GM21825 (cell line): ENCODE measurements around the gene UQCRHL.

Source experiments
- ATAC-seq: cut with Tn5 transposase; IDR thresholded peaks from one replicate; pipeline ENCODE4 v1.9.1; 2021; ENCODE audit warnings: mild to moderate bottlenecking, moderate library complexity; ENCODE audit not compliant: unreplicated experiment

Gene UQCRHL

DNA sequence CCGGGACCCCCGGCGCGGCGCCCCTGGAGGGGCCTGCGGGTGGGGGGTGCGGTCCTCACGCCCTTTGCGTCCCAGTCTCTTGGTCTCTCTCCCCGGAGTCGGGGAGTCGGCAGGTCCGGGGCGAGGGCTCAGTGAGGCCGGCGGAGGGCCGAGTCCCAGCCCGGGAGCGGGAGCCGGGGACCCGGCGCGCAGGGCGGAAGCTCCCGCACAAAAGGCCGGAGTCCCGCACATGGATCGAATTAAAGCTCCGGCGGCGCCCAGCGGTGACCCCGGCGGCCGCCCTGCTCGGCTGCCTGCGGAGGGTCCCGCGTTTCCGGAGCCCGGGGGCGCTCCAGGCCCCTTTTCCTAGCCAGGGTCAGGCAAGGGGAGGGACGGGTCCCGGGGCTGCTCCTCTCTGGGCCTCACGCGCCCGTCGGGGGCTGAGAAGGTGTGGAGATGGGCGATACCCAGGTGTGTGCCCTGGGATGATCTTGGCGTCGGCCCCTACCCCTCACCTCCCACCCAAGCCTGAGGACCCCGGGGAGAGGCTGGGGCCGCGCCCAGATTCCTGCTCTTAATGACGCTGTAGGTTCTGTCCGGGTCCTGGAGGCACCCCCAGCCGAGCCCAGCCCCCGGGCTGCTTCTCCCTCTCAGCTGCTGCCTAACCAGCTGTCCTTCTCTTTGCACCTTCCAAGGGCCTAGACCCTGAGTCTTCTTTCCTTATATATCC lies 48.3 kb downstream of the UQCRHL start:
- ATAC-seq: no peak

DNA sequence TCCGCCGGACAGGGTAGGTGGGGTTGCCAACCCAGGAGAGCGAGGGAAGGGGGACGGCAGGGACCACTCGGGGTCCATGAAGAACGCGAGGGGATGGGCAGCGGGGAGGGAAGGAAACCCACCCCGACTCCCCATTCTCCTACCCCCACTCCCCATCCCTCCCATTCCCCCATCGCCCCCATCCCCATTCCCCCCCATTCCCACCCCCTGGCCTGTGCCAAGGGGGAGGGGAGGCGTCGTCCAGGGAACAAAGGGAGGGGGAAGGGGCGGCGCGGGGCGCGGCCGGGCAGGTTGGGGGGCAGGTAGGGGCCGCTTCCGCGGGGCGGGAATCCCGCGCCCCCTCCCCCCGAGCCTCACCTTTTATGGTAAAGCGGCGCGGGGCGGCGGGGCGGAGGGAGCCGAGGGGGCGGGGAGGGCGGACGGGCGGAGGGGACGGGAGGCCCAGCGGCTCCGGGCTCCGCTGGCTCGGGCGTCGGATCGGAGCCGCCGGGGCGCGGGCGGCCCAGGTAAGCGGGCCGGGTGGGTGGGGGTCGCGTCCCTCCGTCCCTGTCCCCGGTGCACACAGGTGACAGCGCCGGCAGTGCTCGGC lies 49.0 kb downstream of the UQCRHL start, which contains the start of gene FBLIM1:
Gene FBLIM1 (plus strand): TSS at position 453 of the 589 bp plus-strand sequence. CDS start 6,189 bp downstream, outside the sequence.
- no peak for ATAC-seq

DNA sequence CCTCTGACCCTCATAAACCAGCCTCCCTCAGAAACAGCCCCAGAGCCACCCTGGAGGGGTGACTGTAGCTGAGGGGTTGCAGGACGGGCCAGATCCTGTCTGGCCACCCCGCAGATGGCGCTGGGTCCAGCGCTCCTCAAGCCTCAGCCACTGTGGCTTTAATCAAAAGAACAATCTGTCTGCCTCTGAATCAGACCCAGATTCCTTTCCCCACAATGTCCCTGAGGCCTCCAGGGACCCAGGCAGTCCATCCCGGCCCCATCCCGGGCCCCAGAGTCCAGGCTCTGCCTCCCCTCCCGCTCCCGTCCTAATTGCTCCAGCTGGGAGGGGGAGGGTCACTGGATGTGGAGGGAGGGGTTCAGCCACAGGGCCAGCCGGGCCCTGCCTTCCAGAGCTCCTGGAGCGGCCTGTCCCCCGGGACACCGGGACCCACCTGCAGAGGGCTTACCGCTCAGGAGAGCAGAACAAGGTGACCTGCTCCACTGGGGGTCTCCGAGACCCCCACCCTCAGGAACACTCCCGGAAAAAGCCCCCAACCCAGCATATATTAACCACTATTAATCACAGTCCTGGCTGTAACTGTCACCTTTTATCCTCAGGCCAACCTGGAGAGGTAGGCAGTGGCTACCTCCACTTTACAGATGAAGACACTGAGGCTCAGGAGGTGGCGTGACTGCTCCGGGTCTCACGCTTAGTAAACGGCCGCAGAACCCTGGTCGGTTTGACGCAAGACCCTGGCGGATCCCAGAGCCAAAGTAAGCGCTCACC lies 49.7 kb downstream of the UQCRHL start:
- ATAC-seq: no peak
